HG03135 (cell line): ENCODE measurements around the gene CASP2.
"Not testable (repeated sequence)": the region's sequence is repeated elsewhere in the genome, so short reads cannot be mapped to it uniquely, and the experiment has no call there.

Source experiments
- ATAC-seq: cut with Tn5 transposase; IDR thresholded peaks from one replicate; pipeline ENCODE4 v1.9.1; 2021; ENCODE audit warnings: mild to moderate bottlenecking, moderate library complexity; ENCODE audit not compliant: unreplicated experiment

The CASP2 gene

DNA sequence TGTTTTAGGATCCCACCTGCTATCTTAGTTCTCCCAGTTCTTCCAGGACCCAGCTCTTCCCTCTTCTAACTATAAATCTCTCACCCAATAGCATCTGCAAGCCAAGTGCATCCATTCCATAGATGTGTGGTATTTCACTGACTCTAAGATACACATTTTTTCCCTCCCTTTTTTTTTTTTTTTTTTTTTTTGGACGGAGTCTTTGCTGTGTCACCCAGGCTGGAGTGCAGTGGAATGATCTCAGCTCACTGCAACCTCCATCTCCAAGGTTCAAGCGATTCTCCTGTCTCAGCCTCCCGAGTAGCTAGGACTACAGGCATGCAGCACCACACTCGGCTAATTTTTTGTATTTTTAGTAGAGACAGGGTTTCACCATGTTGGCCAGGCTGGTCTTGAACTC, 1.7 kb downstream of the CASP2 start:
- ATAC-seq: not testable (repeated sequence)

DNA sequence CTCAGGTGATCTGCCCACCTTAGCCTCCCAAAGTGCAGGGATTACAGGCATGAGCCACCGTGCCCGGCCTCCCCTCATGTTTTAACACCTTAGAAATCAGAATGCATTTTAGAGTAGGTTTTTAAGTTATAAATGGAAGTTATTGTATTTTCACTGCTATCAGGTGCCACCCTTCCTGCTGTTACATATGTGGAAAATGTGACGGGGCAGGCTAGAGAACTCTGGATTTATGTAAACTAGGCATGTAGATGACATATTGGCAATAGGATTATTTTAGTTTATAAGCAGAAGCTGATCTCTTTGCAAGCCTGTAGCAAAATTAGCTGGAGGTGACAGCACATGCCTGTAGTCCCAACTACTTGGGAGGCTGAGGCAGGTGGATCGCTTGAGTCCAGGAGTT, 2.1 kb downstream of the CASP2 start:
- no peak for ATAC-seq

DNA sequence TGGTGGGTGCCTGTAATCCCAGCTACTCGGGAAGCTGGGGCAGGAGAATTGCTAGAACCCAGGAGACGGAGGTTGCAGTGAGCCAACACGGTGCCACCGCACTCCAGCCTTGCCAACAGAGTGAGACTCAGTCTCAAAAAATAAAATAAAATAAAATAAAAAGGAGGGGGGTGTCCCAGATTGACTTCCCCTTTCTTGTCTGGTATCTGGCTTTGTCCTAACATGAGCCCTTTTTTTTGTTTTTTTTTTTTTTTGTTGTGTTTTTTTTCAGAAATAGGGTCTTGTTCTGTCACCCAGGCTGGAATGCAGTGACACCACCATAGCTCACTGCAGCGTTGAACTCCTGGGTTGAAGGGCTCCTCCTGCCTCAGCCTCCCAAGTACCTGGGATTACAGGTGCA, 4.7 kb downstream of the CASP2 start:
- ATAC-seq: no peak

DNA sequence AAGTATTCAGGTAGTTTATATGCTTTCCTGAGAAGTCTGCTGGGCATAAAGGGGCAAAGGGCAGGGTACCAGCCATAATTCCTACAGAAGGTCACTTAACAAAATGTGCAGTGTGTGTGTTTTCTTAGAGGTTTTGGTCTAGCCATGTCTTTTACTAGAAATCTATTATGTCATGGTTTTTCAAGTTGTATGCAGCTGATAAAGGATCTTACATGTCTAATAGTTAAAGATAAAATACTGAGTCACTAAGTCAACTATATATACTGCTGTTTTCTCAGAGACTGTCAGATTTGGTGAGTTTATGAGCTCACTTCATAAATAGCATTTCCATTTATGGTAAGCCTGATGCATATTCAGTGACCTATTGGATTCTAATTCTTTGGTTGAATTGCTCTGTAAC, 7.7 kb downstream of the CASP2 start:
- no peak for ATAC-seq

DNA sequence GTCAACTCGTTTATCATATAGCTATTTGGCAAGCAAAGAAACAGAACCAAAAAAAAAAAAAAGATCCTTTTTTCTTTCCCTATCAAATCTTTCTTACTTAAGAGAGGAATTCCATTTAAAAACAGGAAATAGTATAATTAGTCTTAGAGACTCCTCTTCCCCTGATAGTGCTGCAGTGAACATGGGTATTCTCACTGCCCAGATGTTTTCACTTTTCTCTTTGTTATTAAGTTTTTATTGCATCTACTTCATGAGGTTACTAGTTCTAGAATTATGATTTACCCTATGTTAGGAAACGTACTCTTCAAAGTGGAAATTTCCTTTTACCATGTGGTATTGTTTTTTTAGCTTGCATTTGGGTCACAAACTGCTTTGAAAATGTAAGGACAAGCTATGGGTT, 8.5 kb downstream of the CASP2 start:
- ATAC-seq: no peak

DNA sequence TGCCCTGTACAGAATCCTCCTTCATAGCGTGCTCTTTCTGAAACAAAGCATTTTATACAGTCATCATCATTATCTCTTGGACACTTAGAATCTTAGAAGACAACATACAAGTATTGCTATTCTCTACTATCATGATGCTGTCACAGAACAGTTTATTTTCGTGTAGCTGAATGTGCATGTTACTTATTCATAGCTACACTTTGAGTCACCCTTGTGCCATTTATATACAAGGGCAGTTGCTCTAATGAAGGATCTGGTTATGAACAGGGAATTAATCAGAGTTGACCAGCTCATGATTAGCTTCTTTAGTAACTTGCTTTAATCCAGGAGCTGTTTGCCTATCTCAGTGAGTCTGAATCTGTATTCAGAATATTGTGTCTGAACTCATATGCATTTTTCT, 11.2 kb downstream of the CASP2 start:
- no peak for ATAC-seq

DNA sequence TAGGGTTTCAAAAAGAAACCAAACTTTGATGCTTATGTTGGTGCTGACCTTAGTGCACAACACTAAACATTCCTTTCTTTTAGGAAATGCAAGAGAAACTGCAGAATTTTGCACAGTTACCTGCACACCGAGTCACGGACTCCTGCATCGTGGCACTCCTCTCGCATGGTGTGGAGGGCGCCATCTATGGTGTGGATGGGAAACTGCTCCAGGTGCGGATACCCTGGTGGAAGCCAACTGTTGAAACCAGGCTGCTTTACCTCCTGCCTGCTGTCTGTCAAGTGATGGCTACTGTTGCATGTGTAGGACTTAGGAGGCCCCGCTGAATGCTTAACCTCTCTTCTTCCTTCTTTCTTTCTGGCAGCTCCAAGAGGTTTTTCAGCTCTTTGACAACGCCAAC, 11.7 kb downstream of the CASP2 start:
- no peak for ATAC-seq

DNA sequence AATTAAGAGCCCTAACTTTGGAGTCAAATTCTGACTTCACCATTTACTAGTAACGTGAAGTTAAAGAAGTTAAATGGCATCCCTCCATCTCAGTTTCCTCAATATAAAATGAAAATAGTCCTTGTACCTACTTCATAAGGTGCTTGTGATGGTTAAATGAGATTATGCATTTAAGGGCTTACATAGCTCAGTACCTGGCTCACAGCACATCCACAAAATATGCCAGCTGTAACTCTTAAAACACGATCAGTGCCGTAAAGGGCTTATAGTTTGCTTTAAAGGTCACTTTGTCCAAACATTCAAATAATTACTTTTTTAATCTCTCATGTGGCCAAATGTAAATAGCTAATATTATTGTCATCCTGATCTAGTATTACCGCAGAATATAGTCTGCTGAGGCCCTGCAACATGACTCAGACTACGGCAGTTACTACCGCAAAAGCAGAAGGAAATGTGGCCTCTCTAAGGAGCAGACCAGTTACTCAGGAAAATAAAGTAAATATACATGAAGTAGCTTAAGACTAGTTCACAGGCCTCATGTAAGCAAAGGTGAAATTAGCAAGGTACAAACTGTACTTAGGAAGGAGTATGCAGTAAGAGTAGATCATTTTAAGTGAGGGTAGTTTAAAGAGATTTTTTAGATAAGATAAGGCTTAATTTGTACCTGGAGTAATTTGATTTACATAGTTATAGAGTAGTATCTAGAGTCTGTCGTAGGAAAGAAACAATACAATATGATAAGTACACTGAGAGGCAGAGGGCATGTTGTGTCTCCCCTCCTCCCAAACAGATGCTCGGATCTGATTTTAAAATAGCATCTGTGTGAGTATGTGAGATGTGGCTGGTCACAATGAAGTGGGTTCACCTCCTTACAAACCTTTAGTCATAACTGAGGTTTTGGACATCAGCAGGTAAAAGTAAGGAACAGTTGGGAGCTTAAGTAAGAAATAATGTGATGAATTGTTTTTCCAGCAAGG, 13.1 kb downstream of the CASP2 start:
- no peak for ATAC-seq

DNA sequence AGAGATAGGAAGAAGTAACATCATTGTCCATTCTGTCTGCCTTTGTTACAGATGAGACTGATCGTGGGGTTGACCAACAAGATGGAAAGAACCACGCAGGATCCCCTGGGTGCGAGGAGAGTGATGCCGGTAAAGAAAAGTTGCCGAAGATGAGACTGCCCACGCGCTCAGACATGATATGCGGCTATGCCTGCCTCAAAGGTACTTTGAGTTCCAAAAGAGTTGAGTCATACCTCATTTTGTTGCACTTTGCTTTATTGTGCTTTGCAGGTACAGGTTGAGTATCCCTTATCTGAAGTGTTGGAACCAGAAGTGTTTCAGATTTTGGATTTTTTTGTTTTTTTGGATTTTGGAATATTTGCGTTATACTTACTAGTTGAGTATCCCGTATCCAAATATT, 15.6 kb downstream of the CASP2 start:
- no peak for ATAC-seq

DNA sequence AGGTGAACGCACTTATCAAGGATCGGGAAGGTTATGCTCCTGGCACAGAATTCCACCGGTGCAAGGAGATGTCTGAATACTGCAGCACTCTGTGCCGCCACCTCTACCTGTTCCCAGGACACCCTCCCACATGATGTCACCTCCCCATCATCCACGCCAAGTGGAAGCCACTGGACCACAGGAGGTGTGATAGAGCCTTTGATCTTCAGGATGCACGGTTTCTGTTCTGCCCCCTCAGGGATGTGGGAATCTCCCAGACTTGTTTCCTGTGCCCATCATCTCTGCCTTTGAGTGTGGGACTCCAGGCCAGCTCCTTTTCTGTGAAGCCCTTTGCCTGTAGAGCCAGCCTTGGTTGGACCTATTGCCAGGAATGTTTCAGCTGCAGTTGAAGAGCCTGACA, 16.8 kb downstream of the CASP2 start:
- ATAC-seq: no peak

DNA sequence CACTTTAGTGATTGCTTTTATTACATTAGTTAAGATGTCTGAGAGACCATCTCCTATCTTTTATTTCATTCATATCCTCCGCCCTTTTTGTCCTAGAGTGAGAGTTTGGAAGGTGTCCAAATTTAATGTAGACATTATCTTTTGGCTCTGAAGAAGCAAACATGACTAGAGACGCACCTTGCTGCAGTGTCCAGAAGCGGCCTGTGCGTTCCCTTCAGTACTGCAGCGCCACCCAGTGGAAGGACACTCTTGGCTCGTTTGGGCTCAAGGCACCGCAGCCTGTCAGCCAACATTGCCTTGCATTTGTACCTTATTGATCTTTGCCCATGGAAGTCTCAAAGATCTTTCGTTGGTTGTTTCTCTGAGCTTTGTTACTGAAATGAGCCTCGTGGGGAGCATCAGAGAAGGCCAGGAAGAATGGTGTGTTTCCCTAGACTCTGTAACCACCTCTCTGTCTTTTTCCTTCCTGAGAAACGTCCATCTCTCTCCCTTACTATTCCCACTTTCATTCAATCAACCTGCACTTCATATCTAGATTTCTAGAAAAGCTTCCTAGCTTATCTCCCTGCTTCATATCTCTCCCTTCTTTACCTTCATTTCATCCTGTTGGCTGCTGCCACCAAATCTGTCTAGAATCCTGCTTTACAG, 17.4 kb downstream of the CASP2 start:
- no peak for ATAC-seq

DNA sequence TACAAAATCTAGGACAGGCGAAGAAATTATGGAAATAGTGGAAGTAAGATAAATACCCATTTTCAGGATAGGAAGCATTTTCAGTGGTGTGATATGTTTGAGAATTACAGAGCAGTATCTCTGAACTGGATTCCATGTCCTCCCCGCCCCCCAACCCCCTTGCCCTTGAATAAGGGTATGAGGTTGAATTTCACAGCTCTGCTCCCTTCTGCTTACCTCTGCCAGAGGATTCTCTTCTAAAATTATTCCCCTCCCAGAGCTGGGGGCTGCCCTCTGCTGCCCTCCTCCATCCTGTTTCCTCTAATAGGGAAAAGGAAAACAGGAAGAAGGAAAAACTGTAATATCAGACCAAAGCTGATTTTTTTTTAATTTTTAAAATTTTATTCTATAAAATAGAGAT, 20.5 kb downstream of the CASP2 start:
- ATAC-seq: no peak

DNA sequence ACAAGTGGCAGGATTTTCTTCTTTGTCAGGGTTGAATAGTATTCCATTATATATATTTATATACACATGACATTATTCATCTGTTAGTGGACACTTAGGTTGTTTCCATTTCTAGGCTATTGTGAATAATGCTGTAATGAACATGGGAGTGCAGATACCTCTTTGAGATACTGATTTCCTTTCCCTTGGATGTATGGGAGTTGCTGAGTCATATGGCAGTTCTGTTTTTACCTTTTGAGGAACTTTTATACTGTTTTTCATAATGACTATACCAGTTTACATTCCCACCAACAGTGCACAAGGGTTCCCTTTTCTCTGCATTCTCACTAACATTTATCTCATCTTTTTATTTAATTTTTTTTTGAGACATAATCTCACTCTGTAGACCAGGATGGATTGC, 26.0 kb downstream of the CASP2 start:
- no peak for ATAC-seq

DNA sequence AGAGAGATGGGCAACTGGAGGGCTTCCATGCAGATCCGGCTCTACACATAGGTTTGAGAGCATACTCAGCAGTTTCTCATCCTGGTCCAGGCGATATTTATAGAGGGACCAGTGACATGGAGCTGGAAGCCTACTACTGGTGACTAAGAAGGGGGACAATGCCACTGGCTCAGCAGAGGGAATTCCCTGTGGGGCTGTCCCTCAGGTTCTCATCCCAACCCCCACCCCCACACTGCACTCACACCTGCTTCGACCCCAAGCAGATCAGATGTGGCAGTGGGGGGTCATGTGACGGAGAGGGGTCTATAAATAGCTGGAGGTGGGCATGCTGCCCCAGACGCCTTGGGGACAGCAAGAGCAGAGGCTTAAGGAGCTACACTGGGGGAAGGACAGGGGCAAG, 27.6 kb downstream of the CASP2 start, which contains the start of gene CLCN1:
Gene CLCN1 (plus strand): TSS at position 336 of the 400 bp plus-strand sequence. CDS start 102 bp downstream, outside the sequence.
- no peak for ATAC-seq

DNA sequence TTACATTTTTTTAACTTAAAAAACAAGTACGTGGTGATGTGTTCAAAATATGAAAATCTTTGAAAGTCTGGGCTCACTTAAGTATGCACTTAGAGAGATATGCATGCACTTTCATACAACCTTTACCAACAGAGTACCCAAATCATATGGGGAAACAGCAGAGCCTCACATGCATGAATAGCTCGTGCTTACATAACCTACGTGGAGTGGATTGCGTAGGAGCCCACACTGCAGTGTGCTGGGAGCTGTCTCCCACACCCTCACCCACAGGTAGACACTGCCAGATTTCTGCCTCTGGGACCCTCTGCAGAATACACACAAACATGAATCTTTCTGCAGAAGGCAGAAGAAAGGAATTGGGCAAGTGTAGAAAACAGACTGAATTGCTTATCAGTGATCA, 28.3 kb downstream of the CASP2 start:
- no peak for ATAC-seq

DNA sequence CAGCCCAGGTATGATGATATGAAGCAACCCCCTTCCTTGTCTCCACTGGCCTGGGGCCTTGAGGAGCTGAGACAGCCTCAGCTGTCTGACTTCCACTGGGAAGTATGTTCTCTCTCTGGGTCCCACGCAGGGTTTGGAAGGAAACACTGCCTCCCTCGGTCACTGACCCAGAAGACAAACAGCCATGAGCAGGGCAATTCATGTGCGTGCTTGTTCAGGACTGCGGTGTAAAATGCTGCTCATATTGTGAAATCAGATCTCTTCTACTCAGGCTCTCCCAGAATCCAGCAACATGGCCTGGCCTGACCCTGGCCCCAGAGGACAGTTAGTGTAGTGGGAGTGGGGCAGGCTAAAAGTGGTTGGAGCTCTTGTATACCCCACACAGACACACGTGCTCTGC, 30.5 kb downstream of the CASP2 start:
- no peak for ATAC-seq

DNA sequence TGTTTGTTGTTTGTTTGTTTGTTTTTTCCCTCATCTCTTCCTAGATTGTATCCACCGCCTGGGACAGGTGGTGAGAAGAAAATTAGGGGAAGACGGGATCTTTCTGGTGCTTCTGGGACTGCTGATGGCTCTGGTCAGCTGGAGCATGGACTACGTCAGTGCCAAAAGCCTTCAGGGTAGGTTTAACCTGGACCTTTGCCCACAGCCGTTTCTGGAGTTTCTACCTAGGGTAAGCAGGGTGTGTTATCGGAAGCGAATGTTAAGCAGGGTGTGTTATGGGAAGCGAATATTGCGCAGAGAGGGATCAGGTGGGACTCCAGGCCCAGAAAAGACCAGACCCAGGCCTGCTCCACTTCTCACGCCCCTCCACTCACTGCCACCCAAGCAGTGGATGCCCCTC, 32.5 kb downstream of the CASP2 start:
- no peak for ATAC-seq

DNA sequence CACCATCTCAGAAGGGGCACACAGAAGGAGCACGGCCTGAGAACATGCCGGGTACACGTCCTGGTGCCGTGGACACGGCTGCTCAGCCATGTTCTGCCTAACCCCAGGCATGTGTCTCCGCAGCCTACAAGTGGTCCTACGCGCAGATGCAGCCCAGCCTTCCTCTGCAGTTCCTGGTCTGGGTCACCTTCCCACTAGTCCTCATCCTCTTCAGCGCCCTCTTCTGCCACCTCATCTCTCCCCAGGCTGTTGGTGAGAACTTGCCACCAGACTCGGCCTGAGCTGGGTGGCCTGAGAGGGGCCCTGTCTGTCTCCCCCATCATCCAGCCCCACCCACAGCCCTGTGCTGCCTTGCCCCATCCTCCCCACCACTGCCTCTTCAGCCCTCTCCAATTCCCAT, 33.1 kb downstream of the CASP2 start:
- no peak for ATAC-seq

DNA sequence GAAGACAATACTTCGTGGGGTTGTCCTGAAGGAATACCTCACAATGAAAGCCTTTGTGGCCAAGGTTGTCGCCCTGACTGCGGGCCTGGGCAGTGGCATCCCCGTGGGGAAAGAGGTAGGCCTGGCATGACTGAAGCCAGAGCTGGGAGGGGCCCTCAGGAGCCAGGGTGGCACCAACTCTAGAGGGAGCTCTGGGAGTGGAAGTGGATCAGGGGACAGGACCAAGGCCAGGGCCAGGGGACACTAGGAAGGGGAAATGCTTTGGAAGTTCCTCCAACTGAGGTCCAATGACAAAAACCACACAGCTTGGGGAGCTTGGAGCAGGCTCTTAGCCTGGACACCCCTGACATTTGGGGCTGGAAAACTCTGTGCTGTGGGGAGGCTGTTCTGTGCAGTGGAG, 33.6 kb downstream of the CASP2 start:
- ATAC-seq: no peak

DNA sequence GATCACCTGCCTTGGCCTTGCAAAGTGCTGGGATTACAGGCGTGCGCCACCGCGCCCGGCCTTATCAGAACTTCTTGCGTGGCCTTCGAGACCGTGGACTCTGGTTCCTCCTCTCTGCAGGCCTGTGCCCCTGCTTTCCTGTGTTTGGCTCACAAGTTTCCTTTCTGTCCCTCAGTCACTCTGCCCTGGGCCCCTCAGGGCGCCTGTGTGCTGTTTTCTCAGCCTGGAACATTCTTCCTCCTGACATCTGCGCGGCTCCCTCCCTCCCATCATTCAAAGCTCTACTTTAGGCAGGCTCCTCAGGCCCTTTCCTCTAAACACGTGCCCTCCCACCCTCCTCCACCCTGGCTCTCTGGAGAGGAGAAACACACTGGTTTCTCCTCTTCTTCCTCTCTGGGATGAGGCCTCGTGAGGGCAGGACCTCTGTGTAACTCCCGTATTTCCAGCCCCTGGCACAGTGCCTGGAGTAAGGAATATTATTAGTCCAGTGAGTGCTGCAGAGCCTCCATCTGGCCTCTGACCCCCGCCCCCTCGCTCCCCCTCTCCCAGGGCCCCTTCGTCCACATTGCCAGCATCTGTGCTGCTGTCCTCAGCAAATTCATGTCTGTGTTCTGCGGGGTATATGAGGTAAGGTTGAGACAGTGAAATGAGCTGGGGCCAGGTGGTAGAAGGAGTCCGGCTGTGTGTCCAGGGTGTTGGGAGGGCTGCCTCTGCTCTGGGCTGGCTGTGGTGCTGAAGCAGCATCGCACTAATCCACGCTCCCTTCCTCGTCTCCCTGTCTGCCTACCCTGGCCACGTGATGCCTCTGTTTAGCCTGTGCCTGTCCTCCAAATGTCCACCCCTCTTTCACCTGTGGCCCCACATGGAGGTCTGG, 34.8 kb downstream of the CASP2 start:
- ATAC-seq: no peak

DNA sequence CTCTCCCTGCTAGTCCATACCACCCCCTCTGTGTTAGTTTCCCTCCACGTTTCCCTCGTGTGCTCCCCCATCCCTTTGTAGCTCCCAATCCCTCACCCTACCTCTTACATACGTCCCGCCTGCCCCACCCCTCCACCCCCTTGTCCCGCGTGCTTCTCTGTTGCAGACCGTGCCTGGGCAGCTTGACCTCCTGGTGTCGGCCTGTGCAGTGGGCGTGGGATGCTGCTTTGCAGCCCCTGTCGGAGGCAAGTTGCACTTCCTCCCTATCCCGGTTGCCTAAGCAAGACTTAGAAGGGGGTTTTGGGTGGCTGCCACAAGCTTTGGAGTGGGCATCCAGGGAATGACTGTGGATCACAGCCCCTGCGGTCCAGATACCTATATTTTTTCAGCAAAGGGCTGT, 35.5 kb downstream of the CASP2 start:
- no peak for ATAC-seq
